ENCODE results near the gene PARP1. TPM values are rescaled to one million over a fixed set of nuclear protein-coding genes. Genes with fewer than 3 reads are reported as not detected.

Gene PARP1
- total RNA-seq, 1 donor from 2014 or later, result 168 TPM

DNA sequence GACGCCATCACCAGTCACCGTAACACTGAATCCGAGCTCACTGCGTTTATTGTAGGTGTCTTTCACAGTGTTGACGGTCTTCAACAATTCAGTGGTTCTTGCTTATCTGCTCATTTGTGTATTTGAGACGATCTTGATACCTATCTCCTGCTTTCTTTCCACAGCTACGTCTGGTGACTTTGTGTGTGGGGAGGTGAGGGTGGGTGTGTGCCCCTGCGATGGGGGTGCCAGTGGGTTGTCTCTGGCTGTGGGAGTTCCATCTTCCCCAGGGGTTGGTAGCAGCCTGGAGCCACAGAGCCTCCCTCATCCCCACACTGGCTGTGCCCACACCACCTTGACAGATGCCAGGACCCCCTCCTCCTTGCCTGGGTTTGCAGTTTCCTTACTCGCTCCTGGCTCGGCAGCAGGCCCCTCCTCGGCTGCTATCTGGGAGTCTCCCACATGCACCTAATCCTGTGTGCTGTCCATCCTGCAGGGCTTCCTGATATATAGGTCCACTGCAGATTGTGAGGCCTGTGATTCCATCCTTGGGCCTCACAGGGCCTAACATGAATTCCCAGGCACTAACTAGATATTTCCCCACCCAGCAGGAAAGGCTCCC lies 6.3 kb upstream of the PARP1 start:
- peaks cover 6% of the 10 kb centered on the region for H3K27me3 Mint-ChIP-seq (ENCODE audit: unreplicated experiment)
- DNase-seq, result no peak
- TF ChIP-seq, protein P1, sequence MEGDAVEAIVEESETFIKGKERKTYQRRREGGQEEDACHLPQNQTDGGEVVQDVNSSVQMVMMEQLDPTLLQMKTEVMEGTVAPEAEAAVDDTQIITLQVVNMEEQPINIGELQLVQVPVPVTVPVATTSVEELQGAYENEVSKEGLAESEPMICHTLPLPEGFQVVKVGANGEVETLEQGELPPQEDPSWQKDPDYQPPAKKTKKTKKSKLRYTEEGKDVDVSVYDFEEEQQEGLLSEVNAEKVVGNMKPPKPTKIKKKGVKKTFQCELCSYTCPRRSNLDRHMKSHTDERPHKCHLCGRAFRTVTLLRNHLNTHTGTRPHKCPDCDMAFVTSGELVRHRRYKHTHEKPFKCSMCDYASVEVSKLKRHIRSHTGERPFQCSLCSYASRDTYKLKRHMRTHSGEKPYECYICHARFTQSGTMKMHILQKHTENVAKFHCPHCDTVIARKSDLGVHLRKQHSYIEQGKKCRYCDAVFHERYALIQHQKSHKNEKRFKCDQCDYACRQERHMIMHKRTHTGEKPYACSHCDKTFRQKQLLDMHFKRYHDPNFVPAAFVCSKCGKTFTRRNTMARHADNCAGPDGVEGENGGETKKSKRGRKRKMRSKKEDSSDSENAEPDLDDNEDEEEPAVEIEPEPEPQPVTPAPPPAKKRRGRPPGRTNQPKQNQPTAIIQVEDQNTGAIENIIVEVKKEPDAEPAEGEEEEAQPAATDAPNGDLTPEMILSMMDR (IDR thresholded peaks at IDR 0.05; ENCODE audit: partially characterized antibody, unreplicated experiment), result no peak
- H3K4me3 Mint-ChIP-seq (ENCODE audit: unreplicated experiment), result no peak overlapping the region
- H3K27ac Mint-ChIP-seq (ENCODE audit: unreplicated experiment), result no peak overlapping the region
- no peaks in the 10 kb centered on the region for H3K36me3 Mint-ChIP-seq (ENCODE audit: unreplicated experiment)
- H3K9me3 Mint-ChIP-seq (ENCODE audit: unreplicated experiment), result no peaks in the 10 kb centered on the region
- H3K4me1 Mint-ChIP-seq (ENCODE audit: low read depth, unreplicated experiment), result no peaks in the 10 kb centered on the region

GRCh38 chr1:226411619-226412018 lies 3.7 kb upstream of the PARP1 start:
- Mint-ChIP-seq H3K27me3 (ENCODE audit: unreplicated experiment) (peaks cover 8% of the 10 kb centered on the region), H3K9me3 (ENCODE audit: unreplicated experiment) (peaks cover 7% of the 10 kb centered on the region), H3K4me1 (ENCODE audit: low read depth, unreplicated experiment) (peaks cover 2% of the 10 kb centered on the region), H3K27ac (ENCODE audit: unreplicated experiment) (no peak overlapping the region), H3K36me3 (ENCODE audit: unreplicated experiment) (no peaks in the 10 kb centered on the region), H3K4me3 (ENCODE audit: unreplicated experiment) (no peak overlapping the region)
- no peak for DNase-seq
- TF ChIP-seq, protein P1 (IDR thresholded peaks at IDR 0.05; ENCODE audit: partially characterized antibody, unreplicated experiment), result no peak

DNA sequence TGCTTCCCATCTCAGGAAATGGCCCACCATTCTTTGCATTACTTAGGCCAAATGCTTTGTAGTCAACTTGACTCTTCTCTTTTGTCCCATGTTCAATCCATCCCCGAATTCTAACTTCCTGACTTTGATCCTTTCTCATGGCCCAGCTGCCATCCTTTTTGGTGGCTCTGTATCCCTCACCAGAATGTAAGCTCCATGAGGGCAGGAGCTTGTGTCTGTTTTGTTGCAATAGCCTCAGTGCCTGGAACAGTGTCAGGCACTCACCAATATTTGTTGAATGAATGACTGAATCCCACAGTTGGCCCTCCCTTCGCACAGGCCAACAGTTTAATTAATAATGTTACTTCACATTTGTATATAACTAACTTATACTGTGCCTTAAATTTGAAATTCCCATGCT lies 3.1 kb upstream of the PARP1 start:
- no peak for DNase-seq
- Mint-ChIP-seq H3K4me3 (ENCODE audit: unreplicated experiment) (no peak overlapping the region), H3K4me1 (ENCODE audit: low read depth, unreplicated experiment) (peaks cover 8% of the 10 kb centered on the region), H3K27ac (ENCODE audit: unreplicated experiment) (no peak overlapping the region), H3K27me3 (ENCODE audit: unreplicated experiment) (peaks cover 12% of the 10 kb centered on the region), H3K9me3 (ENCODE audit: unreplicated experiment) (peaks cover 7% of the 10 kb centered on the region), H3K36me3 (ENCODE audit: unreplicated experiment) (no peaks in the 10 kb centered on the region)
- TF ChIP-seq, protein P1 (IDR thresholded peaks at IDR 0.05; ENCODE audit: partially characterized antibody, unreplicated experiment), result no peak

DNA sequence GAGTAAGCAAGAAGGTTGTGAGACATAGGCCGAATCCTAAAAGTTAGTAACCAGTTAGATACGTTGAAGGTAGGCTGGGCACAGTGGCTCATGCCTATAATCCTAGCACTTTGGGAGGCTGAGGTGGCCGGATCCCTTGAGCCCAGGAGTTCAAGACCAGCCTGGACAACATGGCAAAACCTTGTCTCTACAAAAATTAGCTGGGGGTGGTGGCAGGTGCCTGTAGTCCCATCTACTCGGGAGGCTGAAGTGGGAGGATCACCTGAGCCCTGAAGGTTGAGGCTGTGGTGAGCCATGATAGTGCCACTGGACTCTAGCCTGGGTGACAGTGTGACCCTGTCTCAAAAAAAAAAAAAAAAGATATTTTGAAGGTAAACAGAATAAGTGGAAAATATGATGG lies 1.5 kb upstream of the PARP1 start:
- Mint-ChIP-seq H3K4me1 (ENCODE audit: low read depth, unreplicated experiment) (peaks cover 18% of the 10 kb centered on the region), H3K9me3 (ENCODE audit: unreplicated experiment) (peaks cover 7% of the 10 kb centered on the region), H3K27me3 (ENCODE audit: unreplicated experiment) (peaks cover 9% of the 10 kb centered on the region), H3K36me3 (ENCODE audit: unreplicated experiment) (no peaks in the 10 kb centered on the region), H3K4me3 (ENCODE audit: unreplicated experiment) (no peak overlapping the region), H3K27ac (ENCODE audit: unreplicated experiment) (no peak overlapping the region)
- no peak for DNase-seq
- TF ChIP-seq, protein P1 (IDR thresholded peaks at IDR 0.05; ENCODE audit: partially characterized antibody, unreplicated experiment), result no peak

- no peak for DNase-seq
- H3K4me1 Mint-ChIP-seq (ENCODE audit: low read depth, unreplicated experiment), result peaks cover 27% of the 10 kb centered on the region
- H3K9me3 Mint-ChIP-seq (ENCODE audit: unreplicated experiment), result peaks cover 9% of the 10 kb centered on the region
- H3K36me3 Mint-ChIP-seq (ENCODE audit: unreplicated experiment), result no peaks in the 10 kb centered on the region
- peaks cover 11% of the 10 kb centered on the region for H3K27me3 Mint-ChIP-seq (ENCODE audit: unreplicated experiment)
- peak overlapping the region; percentile 79 for H3K4me3 Mint-ChIP-seq (ENCODE audit: unreplicated experiment)
- peak overlapping the region; percentile 52 for H3K27ac Mint-ChIP-seq (ENCODE audit: unreplicated experiment)
- TF ChIP-seq, protein P1 (IDR thresholded peaks at IDR 0.05; ENCODE audit: partially characterized antibody, unreplicated experiment), result peak; percentile 46
Measured at GRCh38 chr1:226408285-226409184, 642 bp upstream of the PARP1 start.
